ENCODE results near the gene FAAP100.

DNA sequence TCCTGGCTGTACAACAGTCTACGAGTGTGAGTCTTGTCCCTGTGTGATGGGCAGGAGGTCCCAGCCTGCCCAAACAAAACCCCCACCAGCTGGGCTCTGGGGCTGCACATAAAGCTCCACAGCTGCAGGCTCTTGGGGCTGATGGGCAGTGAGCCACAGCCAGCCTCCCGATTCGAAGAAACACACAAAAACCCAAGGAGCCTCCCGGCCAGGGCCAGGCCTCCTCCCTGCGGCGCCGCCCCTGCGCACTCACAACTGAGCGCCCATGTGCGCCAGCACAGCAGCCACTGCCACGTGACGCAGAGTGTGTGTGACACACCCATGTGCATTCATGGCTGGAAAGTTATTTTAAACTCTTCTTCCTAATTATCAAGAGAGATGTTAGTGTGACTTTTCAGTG is 30.6 kb upstream of the FAAP100 start:
- TF ChIP-seq EP300 (conservative IDR thresholded peaks at IDR 0.05; ENCODE audit: poor library complexity, severe bottlenecking), result no peak
- TF ChIP-seq, protein P1, sequence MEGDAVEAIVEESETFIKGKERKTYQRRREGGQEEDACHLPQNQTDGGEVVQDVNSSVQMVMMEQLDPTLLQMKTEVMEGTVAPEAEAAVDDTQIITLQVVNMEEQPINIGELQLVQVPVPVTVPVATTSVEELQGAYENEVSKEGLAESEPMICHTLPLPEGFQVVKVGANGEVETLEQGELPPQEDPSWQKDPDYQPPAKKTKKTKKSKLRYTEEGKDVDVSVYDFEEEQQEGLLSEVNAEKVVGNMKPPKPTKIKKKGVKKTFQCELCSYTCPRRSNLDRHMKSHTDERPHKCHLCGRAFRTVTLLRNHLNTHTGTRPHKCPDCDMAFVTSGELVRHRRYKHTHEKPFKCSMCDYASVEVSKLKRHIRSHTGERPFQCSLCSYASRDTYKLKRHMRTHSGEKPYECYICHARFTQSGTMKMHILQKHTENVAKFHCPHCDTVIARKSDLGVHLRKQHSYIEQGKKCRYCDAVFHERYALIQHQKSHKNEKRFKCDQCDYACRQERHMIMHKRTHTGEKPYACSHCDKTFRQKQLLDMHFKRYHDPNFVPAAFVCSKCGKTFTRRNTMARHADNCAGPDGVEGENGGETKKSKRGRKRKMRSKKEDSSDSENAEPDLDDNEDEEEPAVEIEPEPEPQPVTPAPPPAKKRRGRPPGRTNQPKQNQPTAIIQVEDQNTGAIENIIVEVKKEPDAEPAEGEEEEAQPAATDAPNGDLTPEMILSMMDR (IDR thresholded peaks at IDR 0.05; ENCODE audit: poor library complexity, severe bottlenecking), result no peak
- TF ChIP-seq TAF1 (IDR thresholded peaks at IDR 0.05; ENCODE audit: low read depth), result no peak
- no peak for TF ChIP-seq EZH2 (IDR thresholded peaks at IDR 0.05; ENCODE audit: borderline replicate concordance, insufficient read depth, low read length, poor library complexity, severe bottlenecking)
- no peak for TF ChIP-seq MXI1 (conservative IDR thresholded peaks at IDR 0.05; ENCODE audit: poor library complexity, severe bottlenecking)
- TF ChIP-seq RAD21 (conservative IDR thresholded peaks at IDR 0.05), result no peak
